Measurements from ENCODE around the gene HDAC11. TPM values are rescaled to one million over a fixed set of nuclear protein-coding genes. Genes with fewer than 3 reads are reported as not detected.

The HDAC11 gene
- total RNA-seq, 1 donor from 2014 or later = 15.2 TPM

GRCh38 chr3:13507570-13508339 is 27.6 kb downstream of the HDAC11 start:
- Mint-ChIP-seq H3K4me3 (ENCODE audit: unreplicated experiment) (no peak overlapping the region), H3K27ac (ENCODE audit: unreplicated experiment) (peak overlapping the region; percentile 61), H3K27me3 (ENCODE audit: low read depth) (no peaks in the 10 kb centered on the region), H3K9me3 (ENCODE audit: low read depth) (no peaks in the 10 kb centered on the region), H3K4me1 (ENCODE audit: low read depth) (peaks cover 31% of the 10 kb centered on the region), H3K36me3 (ENCODE audit: low read depth) (peaks cover 2% of the 10 kb centered on the region)
- DNase-seq (ENCODE audit: low spot score) = peak; percentile 87
- TF ChIP-seq CTCF (IDR thresholded peaks at IDR 0.05) = peak; percentile 31

GRCh38 chr3:13508496-13508895 is 28.4 kb downstream of the HDAC11 start:
- H3K27ac Mint-ChIP-seq (ENCODE audit: unreplicated experiment) = no peak overlapping the region
- peak; percentile 80 for DNase-seq (ENCODE audit: low spot score)
- peaks cover 36% of the 10 kb centered on the region for H3K4me1 Mint-ChIP-seq (ENCODE audit: low read depth)
- H3K27me3 Mint-ChIP-seq (ENCODE audit: low read depth) = no peaks in the 10 kb centered on the region
- no peak for TF ChIP-seq CTCF (IDR thresholded peaks at IDR 0.05)
- H3K9me3 Mint-ChIP-seq (ENCODE audit: low read depth) = no peaks in the 10 kb centered on the region
- no peak overlapping the region for H3K4me3 Mint-ChIP-seq (ENCODE audit: unreplicated experiment)
- H3K36me3 Mint-ChIP-seq (ENCODE audit: low read depth) = no peaks in the 10 kb centered on the region

GRCh38 chr3:13509059-13509815 is 29.1 kb downstream of the HDAC11 start:
- no peaks in the 10 kb centered on the region for H3K9me3 Mint-ChIP-seq (ENCODE audit: low read depth)
- H3K36me3 Mint-ChIP-seq (ENCODE audit: low read depth) = no peaks in the 10 kb centered on the region
- TF ChIP-seq CTCF (IDR thresholded peaks at IDR 0.05) = no peak
- peaks cover 38% of the 10 kb centered on the region for H3K4me1 Mint-ChIP-seq (ENCODE audit: low read depth)
- no peaks in the 10 kb centered on the region for H3K27me3 Mint-ChIP-seq (ENCODE audit: low read depth)
- H3K27ac Mint-ChIP-seq (ENCODE audit: unreplicated experiment) = no peak overlapping the region
- DNase-seq (ENCODE audit: low spot score) = peak; percentile 79
- no peak overlapping the region for H3K4me3 Mint-ChIP-seq (ENCODE audit: unreplicated experiment)

GRCh38 chr3:13509816-13510192 is 29.7 kb downstream of the HDAC11 start:
- H3K4me3 Mint-ChIP-seq (ENCODE audit: unreplicated experiment) = no peak overlapping the region
- H3K9me3 Mint-ChIP-seq (ENCODE audit: low read depth) = no peaks in the 10 kb centered on the region
- DNase-seq (ENCODE audit: low spot score) = peak; percentile 72
- no peak overlapping the region for H3K27ac Mint-ChIP-seq (ENCODE audit: unreplicated experiment)
- H3K4me1 Mint-ChIP-seq (ENCODE audit: low read depth) = peaks cover 37% of the 10 kb centered on the region
- no peak for TF ChIP-seq CTCF (IDR thresholded peaks at IDR 0.05)
- H3K27me3 Mint-ChIP-seq (ENCODE audit: low read depth) = no peaks in the 10 kb centered on the region
- no peaks in the 10 kb centered on the region for H3K36me3 Mint-ChIP-seq (ENCODE audit: low read depth)

- Mint-ChIP-seq H3K9me3 (ENCODE audit: low read depth) (no peaks in the 10 kb centered on the region), H3K27me3 (ENCODE audit: low read depth) (no peaks in the 10 kb centered on the region)
- DNase-seq (ENCODE audit: low spot score) = peak; percentile 55
Observed at GRCh38 chr3:13512451-13512850, 32.3 kb downstream of the HDAC11 start.

More at GRCh38 chr3:13512451-13512850, 32.3 kb downstream of the HDAC11 start:
- no peak overlapping the region for H3K27ac Mint-ChIP-seq (ENCODE audit: unreplicated experiment)
- H3K36me3 Mint-ChIP-seq (ENCODE audit: low read depth) = no peaks in the 10 kb centered on the region
- TF ChIP-seq CTCF (IDR thresholded peaks at IDR 0.05) = no peak
- H3K4me1 Mint-ChIP-seq (ENCODE audit: low read depth) = peaks cover 47% of the 10 kb centered on the region
- H3K4me3 Mint-ChIP-seq (ENCODE audit: unreplicated experiment) = no peak overlapping the region

All from chondrocyte (in vitro differentiated cells).